ENCODE data around the gene GPR137B. TPM values are rescaled to one million over a fixed set of nuclear protein-coding genes. Genes with fewer than 3 reads are reported as not detected.

Gene GPR137B
- total RNA-seq, 3 donors from 2014 or later, result 6.0 to 13.3 (median 8.5) TPM

DNA sequence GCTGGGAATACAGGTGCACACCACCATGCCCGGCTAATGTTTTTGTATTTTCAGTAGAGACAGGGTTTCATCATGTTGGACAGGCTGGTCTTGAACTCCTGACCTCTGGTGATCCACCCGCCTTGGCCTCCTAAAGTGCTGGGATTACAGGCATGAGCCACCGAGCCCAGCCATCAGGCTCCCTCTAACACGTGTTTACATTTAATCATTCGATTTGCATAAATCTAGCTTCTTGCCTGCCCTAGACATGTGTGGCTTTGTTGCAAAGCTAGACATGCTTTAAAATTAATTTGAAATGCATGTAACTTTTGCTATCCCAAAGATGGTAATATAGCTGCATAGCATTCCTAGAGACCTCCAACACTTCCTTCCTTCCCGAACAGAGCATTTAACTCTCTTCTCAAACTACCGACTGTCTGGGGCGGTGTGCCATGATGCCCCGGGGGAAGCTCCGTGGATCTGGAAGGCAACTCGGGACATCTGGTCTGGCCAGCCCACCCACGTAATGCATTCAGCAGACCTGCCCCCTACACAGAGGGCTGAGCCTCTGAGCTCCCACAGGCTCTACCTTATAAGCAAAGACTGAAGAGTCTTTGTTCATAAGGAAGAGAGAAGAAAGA is 42.9 kb upstream of the GPR137B start:
- ATAC-seq (no peak), DNase-seq (no peak)
- Histone ChIP-seq H3K4me1 (ENCODE audit: low read depth) (no peaks in the 10 kb centered on the region), H3K4me3 (no peak overlapping the region), H3K36me3 (ENCODE audit: low read depth) (no peaks in the 10 kb centered on the region), H3K9me3 (peaks cover 7% of the 10 kb centered on the region)
- intact Hi-C loops (cut with DNase I, micrococcal nuclease), result no loop called here
- TF ChIP-seq, protein P1, sequence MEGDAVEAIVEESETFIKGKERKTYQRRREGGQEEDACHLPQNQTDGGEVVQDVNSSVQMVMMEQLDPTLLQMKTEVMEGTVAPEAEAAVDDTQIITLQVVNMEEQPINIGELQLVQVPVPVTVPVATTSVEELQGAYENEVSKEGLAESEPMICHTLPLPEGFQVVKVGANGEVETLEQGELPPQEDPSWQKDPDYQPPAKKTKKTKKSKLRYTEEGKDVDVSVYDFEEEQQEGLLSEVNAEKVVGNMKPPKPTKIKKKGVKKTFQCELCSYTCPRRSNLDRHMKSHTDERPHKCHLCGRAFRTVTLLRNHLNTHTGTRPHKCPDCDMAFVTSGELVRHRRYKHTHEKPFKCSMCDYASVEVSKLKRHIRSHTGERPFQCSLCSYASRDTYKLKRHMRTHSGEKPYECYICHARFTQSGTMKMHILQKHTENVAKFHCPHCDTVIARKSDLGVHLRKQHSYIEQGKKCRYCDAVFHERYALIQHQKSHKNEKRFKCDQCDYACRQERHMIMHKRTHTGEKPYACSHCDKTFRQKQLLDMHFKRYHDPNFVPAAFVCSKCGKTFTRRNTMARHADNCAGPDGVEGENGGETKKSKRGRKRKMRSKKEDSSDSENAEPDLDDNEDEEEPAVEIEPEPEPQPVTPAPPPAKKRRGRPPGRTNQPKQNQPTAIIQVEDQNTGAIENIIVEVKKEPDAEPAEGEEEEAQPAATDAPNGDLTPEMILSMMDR (IDR thresholded peaks at IDR 0.05), result no peak

DNA sequence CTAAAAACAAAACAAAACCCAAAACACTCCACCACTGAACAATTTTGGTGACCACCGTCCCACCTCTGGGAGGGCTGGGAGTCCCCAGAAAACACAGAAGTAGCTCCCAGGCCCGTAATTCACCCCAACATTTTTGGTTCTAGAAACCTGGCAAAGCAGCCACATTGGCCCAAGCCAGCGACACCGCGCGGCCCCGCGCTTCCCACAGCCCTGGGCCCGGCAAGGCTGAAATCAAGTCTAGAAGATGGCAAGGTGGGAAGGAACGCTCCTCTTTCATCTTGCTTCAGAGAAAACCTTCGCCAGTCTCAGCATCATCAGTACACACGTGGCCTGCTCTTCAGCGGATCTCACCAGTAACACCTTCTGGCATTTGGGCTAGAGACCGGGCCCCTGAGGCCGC is 41.5 kb upstream of the GPR137B start:
- H3K4me3 ChIP-seq, result no peak overlapping the region
- no peaks in the 10 kb centered on the region for H3K4me1 ChIP-seq (ENCODE audit: low read depth)
- DNase-seq (no peak), ATAC-seq (no peak)
- intact Hi-C loops (cut with DNase I, micrococcal nuclease), result loop anchor here in 1 of 2 donors (10.0 kb wide), 1 partner anchor 764 kb away; no protein-coding TSS in a partner anchor
- peaks cover 7% of the 10 kb centered on the region for H3K9me3 ChIP-seq
- TF ChIP-seq, protein P1 (IDR thresholded peaks at IDR 0.05), result no peak
- H3K36me3 ChIP-seq (ENCODE audit: low read depth), result no peaks in the 10 kb centered on the region

DNA sequence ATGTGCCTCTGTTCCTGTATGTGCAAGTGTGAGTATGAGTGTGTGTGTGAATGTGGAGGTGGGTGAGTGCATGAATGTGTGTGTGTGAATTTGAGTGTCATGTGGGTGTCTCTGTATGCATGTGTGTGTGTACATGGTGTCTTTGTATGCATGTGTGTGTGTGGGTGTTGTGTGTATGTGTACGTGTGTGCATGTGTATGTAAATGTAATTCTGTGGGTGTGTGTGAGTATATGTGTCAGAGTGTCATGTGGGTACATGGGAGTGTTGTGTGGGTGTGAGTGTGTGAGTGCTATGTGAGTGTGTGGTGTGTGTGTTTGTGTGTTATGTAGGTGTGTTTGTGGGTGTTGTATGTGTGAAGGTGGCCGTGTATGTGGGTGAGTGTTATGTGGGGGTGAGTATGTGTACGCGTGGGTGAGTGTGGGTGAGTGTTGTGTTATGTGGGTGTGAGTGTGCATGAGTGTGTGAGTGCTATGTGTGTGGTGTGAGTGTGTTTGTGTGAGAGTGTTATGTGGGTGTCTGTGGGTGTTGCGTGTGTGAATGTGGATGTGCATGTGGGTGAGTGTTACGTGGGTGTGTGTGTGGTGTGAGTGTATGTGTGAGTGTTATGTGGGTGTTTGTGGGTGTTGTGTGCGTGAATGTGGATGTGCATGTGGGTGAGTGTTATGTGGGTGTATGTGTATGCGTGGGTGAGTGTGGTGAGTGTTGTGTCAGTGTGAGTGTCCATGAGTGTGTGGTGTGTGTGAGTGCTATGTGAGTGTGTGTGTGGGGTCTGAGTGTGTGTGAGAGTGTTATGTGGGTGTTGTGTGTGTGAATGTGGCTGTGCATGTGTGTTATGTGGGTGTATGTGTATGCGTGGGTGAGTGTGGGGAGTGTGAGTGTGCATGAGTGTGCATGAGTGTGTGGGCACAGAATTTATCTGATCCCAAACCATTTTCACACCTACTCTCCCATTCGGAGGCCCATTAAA is 40.8 kb upstream of the GPR137B start:
- no peaks in the 10 kb centered on the region for H3K4me1 ChIP-seq (ENCODE audit: low read depth)
- DNase-seq (no peak), ATAC-seq (no peak)
- no peaks in the 10 kb centered on the region for H3K36me3 ChIP-seq (ENCODE audit: low read depth)
- H3K4me3 ChIP-seq, result no peak overlapping the region
- peaks cover 4% of the 10 kb centered on the region for H3K9me3 ChIP-seq
- TF ChIP-seq, protein P1 (IDR thresholded peaks at IDR 0.05), result no peak
- intact Hi-C loops (cut with DNase I, micrococcal nuclease), result loop anchor here in 1 of 2 donors (10.0 kb wide), 1 partner anchor 763 kb away; no protein-coding TSS in a partner anchor

DNA sequence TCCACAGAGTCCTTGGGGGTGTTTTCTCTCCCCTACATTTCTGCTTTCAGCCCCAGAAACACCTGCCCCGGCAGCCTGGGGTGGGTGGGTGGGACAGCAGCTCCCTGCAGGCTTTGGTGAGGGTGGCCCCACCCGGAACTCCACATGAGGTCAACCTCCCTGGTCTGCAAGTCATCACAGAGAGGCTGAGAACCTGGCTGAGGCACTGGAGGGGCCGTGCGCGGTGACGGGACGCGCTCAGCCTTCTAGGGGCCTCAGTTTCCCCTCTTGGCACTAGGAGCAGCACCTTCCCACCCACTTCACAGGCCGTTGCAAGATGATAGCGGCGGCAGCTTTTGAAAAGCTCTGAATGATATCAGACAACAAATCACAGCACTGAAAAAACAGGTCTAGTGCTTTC is 39.7 kb upstream of the GPR137B start:
- H3K9me3 ChIP-seq, result no peaks in the 10 kb centered on the region
- TF ChIP-seq, protein P1 (IDR thresholded peaks at IDR 0.05), result no peak
- H3K4me3 ChIP-seq, result no peak overlapping the region
- no peak for ATAC-seq
- intact Hi-C loops (cut with DNase I, micrococcal nuclease), result loop anchor here in 1 of 2 donors (10.0 kb wide), 1 partner anchor 762 kb away; no protein-coding TSS in a partner anchor
- no peaks in the 10 kb centered on the region for H3K36me3 ChIP-seq (ENCODE audit: low read depth)
- no peak for DNase-seq
- no peaks in the 10 kb centered on the region for H3K4me1 ChIP-seq (ENCODE audit: low read depth)

DNA sequence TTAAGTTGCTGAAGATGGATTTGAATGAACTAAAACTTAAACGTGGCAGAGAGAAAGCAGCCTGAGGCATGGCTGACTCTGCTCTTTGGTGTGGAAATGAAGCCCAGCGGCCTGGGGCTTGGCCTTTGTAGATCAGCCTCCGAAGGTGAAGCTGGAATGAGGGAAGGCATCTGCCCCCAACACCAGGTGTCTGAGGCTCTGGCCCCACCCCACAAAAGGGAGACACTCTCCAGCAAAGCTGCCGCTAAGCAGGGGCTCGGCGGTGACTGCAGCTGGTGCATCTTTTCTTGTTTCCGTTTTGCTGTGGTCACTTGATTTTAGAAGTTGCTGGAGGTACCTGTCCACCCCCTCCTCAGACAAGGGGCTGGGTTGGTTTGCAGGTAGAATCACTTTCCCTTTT is 39.3 kb upstream of the GPR137B start:
- TF ChIP-seq, protein P1 (IDR thresholded peaks at IDR 0.05), result no peak
- intact Hi-C loops (cut with DNase I, micrococcal nuclease), result loop anchor here in 1 of 2 donors (10.0 kb wide), 1 partner anchor 762 kb away; no protein-coding TSS in a partner anchor
- Histone ChIP-seq H3K9me3 (no peaks in the 10 kb centered on the region), H3K36me3 (ENCODE audit: low read depth) (no peaks in the 10 kb centered on the region), H3K4me1 (ENCODE audit: low read depth) (no peaks in the 10 kb centered on the region), H3K4me3 (no peak overlapping the region)
- DNase-seq, result no peak
- no peak for ATAC-seq

Measured in mucosa of descending colon (tissue), 3 donors.